GM12873 (cell line): ENCODE results near the gene NLRC3.

Source experiments
- CTCF ChIP-seq: IDR thresholded peaks from 2 replicates; pipeline ENCODE4 v1.5.1; 2012; ENCODE audit warnings: low read depth, mild to moderate bottlenecking, moderate library complexity, low read length, control low read depth; ENCODE audit not compliant: insufficient read depth; ENCODE audit errors: missing control alignments

Gene NLRC3

GRCh38 chr16:3602320-3602653, 25.1 kb upstream of the NLRC3 start:
- no peak for TF ChIP-seq CTCF

DNA sequence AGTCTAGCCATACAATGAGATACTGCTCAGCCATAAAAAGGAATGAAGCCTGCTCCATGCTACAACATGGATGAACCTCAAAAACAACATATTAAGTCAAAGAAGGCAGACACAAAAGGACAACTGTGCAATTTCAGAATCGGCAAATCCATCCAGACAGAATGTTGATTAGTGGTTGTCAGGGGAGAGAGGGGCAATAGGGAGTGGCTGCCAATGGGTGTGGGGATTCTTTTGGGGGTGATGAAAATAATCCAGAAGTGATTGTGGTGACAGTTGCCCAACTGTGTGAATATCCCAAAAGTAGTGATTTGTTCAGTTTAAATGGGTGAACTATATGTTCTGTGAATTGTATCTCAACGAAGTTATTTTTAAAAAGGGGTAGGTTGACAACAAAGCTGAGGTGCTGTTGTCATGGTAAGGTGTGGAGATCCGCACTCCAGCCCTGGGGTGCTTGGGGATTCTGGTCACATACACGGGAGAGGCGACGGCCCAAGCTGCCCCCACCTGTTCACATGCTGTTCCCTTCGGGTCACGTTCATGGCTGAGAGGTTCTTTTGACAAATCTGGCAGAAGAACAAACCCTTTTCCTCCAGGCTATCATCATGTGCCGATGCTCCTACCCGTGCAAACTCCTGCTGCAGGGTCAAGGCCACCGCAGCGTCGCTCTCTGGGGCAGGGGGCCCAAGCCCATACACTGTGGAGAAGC, 24.6 kb upstream of the NLRC3 start:
- no peak for TF ChIP-seq CTCF

GRCh38 chr16:3599922-3600321, 22.7 kb upstream of the NLRC3 start:
- no peak for TF ChIP-seq CTCF

DNA sequence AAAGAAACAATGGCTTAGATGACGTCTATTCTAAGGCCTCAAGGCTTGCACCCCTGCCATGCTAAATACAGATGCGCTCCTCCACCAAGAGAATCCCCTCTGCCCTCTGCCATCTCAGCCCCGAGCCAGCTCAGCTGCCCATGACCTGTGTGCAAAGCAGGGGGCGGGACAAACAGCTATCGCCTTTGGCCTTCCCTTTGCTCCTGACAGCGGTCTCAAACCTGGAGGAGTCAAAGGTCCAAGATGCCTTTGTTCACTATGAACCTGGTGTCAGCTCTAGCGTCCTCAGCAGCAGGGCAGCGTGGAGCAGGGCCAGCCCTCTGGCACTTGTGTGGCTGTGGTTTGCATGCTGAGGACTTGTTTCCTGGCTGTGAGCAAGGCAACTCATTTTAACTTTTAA, 21.9 kb upstream of the NLRC3 start:
- TF ChIP-seq CTCF = no peak

GRCh38 chr16:3598236-3598635, 21.0 kb upstream of the NLRC3 start:
- no peak for TF ChIP-seq CTCF

GRCh38 chr16:3597676-3598075, 20.5 kb upstream of the NLRC3 start:
- TF ChIP-seq CTCF = no peak

DNA sequence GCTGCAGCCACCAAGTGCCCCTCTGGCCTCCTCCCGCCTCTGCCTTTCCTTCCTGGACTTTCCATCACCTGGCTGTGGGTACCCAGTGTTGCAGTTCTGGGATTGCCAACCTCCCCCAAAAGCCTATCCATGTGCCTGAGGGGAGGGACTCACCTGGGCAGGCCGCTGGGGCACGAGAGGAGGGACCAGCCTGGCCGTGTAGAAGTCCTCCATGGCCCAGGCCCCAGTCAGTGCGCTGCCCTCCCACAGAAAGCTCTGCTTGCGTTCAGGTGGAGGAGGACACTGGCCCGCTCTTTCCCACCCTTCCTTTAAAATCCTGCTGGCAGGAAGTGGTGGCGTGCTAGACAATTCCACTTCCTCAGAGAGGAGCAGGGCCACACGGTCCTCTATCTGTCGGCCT, 20.0 kb upstream of the NLRC3 start:
- no peak for TF ChIP-seq CTCF
